GM13976 (cell line): Measurements from ENCODE around the gene TGM6.

Experiments
- DNase-seq: peaks from one replicate; pipeline ENCODE4 v3.0.0; 2012; ENCODE audit warnings: low spot score
- in situ Hi-C: fragments of 300-500 bp; cut with MboI; formaldehyde crosslinking; loops from one replicate; pipeline ENCODE4 v1.12.0; 2022; ENCODE audit warnings: low sequenced_read_pairs, mixed read lengths, inconsistent platforms; ENCODE audit not compliant: unreplicated experiment
- TF ChIP-seq, protein P1 (sequence below): IDR thresholded peaks from 2 replicates; pipeline ENCODE4 v1.5.1; 2012; ENCODE audit warnings: borderline replicate concordance, mild to moderate bottlenecking; ENCODE audit not compliant: insufficient read depth; ENCODE audit errors: extremely low read depth, missing control alignments, control extremely low read depth

Gene TGM6

DNA sequence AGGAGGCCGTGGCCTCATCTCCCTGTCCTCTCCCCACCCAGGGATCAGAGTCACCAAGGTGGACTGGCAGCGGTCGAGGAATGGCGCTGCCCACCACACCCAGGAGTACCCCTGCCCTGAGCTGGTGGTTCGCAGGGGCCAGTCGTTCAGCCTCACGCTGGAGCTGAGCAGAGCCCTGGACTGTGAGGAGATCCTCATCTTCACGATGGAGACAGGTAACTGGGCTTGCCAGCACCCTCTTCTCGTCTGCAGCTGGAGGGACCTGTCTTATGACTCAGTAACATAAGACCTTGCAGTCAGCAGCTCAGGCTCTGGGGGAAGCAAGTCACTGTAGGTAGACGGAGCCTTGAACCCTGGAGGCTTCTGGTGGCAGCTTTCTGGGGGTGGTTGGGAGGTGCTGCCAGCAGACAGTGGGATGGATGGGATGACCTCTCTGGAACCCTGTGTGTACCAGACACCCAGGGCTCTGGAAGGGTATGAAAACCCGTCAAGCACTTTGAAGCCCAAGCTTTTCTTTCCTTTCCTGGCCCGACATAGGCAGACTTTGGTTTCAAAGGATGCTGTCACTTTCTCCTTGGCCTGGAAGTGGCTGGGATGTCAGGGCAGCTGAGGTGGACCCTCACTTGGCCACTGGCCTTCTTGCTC is 13.8 kb downstream of the TGM6 start:
- TF ChIP-seq, protein P1, sequence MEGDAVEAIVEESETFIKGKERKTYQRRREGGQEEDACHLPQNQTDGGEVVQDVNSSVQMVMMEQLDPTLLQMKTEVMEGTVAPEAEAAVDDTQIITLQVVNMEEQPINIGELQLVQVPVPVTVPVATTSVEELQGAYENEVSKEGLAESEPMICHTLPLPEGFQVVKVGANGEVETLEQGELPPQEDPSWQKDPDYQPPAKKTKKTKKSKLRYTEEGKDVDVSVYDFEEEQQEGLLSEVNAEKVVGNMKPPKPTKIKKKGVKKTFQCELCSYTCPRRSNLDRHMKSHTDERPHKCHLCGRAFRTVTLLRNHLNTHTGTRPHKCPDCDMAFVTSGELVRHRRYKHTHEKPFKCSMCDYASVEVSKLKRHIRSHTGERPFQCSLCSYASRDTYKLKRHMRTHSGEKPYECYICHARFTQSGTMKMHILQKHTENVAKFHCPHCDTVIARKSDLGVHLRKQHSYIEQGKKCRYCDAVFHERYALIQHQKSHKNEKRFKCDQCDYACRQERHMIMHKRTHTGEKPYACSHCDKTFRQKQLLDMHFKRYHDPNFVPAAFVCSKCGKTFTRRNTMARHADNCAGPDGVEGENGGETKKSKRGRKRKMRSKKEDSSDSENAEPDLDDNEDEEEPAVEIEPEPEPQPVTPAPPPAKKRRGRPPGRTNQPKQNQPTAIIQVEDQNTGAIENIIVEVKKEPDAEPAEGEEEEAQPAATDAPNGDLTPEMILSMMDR: no peak
- DNase-seq: no peak
- in situ Hi-C loops: no loop called here

DNA sequence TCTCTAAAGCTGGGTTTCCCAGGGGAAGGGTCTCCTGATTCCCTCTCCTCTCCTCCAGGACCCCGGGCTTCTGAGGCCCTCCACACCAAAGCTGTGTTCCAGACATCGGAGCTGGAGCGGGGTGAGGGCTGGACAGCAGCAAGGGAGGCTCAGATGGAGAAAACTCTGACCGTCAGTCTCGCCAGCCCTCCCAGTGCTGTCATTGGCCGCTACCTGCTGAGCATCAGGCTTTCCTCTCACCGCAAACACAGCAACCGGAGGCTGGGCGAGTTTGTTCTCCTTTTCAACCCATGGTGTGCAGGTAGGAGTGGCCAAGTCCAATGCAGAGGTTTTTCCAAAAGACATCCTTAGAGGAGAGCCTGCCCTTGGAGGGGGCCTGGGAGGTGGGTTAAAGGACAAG is 14.4 kb downstream of the TGM6 start:
- in situ Hi-C loops: no loop called here
- DNase-seq: no peak
- TF ChIP-seq, protein P1: no peak

DNA sequence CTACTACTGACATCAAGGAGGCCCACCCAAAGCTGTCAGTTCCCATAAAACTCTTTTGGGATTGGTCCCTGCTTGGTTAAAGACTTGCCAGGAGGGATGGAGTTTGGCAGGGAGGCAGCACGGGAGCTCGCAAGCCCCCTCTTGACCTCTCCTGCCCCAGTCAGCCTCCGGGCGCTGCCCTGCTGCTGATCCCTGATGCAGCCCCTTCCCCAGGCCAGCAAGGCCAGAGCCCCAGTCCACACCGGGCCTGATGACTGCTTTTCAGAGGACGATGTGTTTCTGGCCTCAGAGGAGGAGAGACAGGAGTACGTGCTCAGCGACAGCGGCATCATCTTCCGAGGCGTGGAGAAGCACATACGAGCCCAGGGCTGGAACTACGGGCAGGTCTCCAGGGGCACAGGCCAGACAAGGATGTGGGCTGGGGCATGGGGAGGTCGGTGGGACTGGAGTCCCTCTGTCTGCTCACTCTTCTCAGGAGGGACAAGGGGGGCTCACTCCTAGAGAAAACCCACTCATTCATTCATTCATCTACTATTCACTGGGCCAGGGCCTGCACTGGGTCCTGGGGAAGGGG is 15.6 kb downstream of the TGM6 start:
- TF ChIP-seq, protein P1: no peak
- no peak for DNase-seq
- in situ Hi-C loops: no loop called here

- in situ Hi-C loops: no loop called here
- DNase-seq: no peak
- TF ChIP-seq, protein P1: no peak
Measured at GRCh38 chr20:2397091-2397490, 16.4 kb downstream of the TGM6 start.

- in situ Hi-C loops: no loop called here
- TF ChIP-seq, protein P1: no peak
- no peak for DNase-seq
Measured at GRCh38 chr20:2397595-2398145, 17.0 kb downstream of the TGM6 start.

GRCh38 chr20:2398449-2398848 is 17.7 kb downstream of the TGM6 start:
- TF ChIP-seq, protein P1: no peak
- DNase-seq: no peak
- in situ Hi-C loops: no loop called here
